ENCODE data around the gene CCT5.
"Not testable (repeated sequence)": the region's sequence is repeated elsewhere in the genome, so short reads cannot be mapped to it uniquely, and the experiment has no call there.

The CCT5 gene

DNA sequence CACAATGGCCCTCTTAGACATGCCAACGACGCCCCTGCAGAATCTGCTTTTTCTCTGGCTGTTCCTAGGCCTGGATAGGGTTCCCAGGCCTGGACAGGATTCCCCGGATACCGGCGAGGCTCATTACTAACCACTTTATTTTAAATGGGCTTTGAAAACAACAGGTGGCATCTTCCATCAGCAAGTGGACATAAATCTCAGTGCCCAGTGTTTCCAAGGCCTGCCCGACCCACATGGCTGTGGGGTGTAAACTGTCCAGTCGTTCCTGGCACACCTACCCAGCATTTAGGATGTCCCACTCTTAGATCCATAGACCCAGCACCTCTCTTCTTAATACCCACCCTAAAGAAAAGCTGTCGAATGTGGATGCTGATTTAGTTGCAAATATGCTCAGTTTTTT lies 56.7 kb downstream of the CCT5 start:
- no peak overlapping the region for H2BK120ac ChIP-seq (ENCODE audit: low read depth, low read length)
- no peaks in the 10 kb centered on the region for H3K79me1 ChIP-seq (ENCODE audit: low read length)
- H2AK5ac ChIP-seq (ENCODE audit: low read length), result no peak overlapping the region
- H3K4me3 ChIP-seq (ENCODE audit: low read length), result no peak overlapping the region
- no peak overlapping the region for H3K4ac ChIP-seq (ENCODE audit: low read depth, low read length)
- DNase-seq, result peak; percentile 12
- H2BK15ac ChIP-seq (replicated peaks; ENCODE audit: low read depth), result no peak overlapping the region
- H3K23ac ChIP-seq (ENCODE audit: low read length), result no peak overlapping the region
- H3K9ac ChIP-seq (ENCODE audit: low read length), result peak overlapping the region; percentile 92
- H3K56ac ChIP-seq (ENCODE audit: low read length), result peak overlapping the region; percentile 98
- H3K27me3 ChIP-seq (ENCODE audit: insufficient read depth, low read length, poor library complexity), result no peaks in the 10 kb centered on the region
- H4K8ac ChIP-seq (ENCODE audit: low read depth, low read length), result no peak overlapping the region
- peaks cover 2% of the 10 kb centered on the region for H3K4me1 ChIP-seq (ENCODE audit: control insufficient read depth, low read depth, low read length)
- H3K4me2 ChIP-seq (ENCODE audit: low read length), result peak overlapping the region; percentile 83
- no peak overlapping the region for H4K5ac ChIP-seq (ENCODE audit: low read length)
- no peak overlapping the region for H3K27ac ChIP-seq (ENCODE audit: low read depth, low read length)
- peak overlapping the region; percentile 43 for H3K18ac ChIP-seq (ENCODE audit: low read length)
- no peaks in the 10 kb centered on the region for H3K36me3 ChIP-seq (ENCODE audit: control insufficient read depth, insufficient read depth, low read length)
- H3K79me2 ChIP-seq (ENCODE audit: control insufficient read depth, insufficient read depth, low read length), result no peaks in the 10 kb centered on the region
- WGBS (ENCODE audit: extremely low coverage, insufficient coverage, low lambda C conversion rate), result no CpG with 5 or more reads among the region's 8 CpGs
- H2BK5ac ChIP-seq (ENCODE audit: low read length), result no peak overlapping the region

DNA sequence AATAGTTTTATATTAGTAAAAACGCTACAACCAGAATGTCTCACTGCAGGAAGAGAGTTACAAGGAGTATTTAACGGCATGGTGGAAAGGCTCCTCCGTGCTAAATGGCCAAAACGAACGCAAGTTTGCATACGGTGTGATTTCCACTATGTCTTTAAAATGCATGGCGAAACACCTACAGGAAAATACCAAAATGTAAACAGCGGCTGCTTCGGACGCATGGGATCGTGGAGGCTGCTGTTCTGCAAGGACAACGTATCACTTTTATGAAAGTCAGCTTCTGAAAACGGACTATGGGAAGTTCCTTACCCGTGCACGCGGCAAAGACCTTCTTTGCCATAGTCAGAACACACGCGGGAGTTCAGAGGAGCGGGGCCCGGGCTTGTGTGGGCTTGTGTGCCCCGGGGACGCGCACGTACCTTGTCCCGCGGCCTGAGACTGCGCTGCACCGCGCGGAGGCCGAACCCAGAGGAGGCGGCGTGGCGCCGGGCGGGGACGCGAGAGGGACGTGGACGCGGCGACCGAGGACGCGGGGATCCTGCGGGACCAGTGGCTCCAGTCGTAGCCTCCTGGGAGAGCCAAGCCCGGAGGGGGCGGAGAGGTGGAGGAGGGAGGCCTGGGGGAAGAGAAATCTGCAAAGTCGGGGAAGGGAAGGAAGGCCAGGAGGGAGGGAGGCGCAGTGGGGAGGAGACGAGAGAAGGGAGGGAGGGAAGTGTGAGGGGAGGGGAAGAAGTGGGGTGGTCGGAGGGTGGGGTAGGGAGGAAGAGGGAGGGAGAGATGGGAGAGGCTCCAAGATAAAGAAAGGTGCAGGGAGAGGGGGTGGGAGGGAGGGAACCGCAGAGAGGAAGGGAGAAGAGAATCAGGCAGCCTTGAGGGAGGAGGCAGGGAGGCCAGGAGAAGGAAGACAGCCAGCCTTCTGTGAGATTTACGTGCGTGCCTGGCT lies 57.4 kb downstream of the CCT5 start, which contains the start of gene CMBL:
CMBL (minus strand) TSS at position 697 of the 943 bp plus-strand sequence. CDS start 17,140 bp downstream, outside the sequence.
- WGBS (ENCODE audit: extremely low coverage, insufficient coverage, low lambda C conversion rate), result no CpG with 5 or more reads among the region's 56 CpGs

DNA sequence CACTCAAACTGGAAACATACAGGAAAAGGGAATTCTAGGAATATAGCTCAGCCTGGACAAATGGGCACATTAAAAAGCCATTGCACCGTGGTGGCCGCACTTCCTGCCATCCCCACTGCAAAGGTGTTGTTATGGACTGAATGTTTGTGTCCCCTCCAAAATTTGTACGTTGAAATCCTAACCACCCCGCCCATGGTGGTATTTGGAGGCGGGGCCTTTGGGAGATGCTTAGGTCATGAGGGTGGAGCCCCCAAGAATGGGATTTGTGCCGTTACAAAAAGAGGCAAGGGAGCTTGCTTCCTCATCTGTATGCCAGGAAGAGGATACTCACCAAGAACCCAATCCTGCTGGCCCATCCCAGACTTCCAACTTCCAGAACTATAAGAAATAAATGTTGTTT lies 58.8 kb downstream of the CCT5 start:
- Histone ChIP-seq H3K27me3 (ENCODE audit: insufficient read depth, low read length, poor library complexity) (no peaks in the 10 kb centered on the region), H2BK15ac (replicated peaks; ENCODE audit: low read depth) (no peak overlapping the region), H4K8ac (ENCODE audit: low read depth, low read length) (no peak overlapping the region), H3K4me2 (ENCODE audit: low read length) (no peak overlapping the region), H3K79me1 (ENCODE audit: low read length) (no peaks in the 10 kb centered on the region), H3K79me2 (ENCODE audit: control insufficient read depth, insufficient read depth, low read length) (no peaks in the 10 kb centered on the region), H3K4ac (ENCODE audit: low read depth, low read length) (no peak overlapping the region), H3K4me3 (ENCODE audit: low read length) (no peak overlapping the region), H2BK120ac (ENCODE audit: low read depth, low read length) (no peak overlapping the region), H3K23ac (ENCODE audit: low read length) (no peak overlapping the region), H3K36me3 (ENCODE audit: control insufficient read depth, insufficient read depth, low read length) (no peaks in the 10 kb centered on the region), H3K18ac (ENCODE audit: low read length) (no peak overlapping the region), H3K9ac (ENCODE audit: low read length) (no peak overlapping the region), H2BK5ac (ENCODE audit: low read length) (no peak overlapping the region), H4K5ac (ENCODE audit: low read length) (no peak overlapping the region), H2AK5ac (ENCODE audit: low read length) (no peak overlapping the region), H3K27ac (ENCODE audit: low read depth, low read length) (no peak overlapping the region), H3K56ac (ENCODE audit: low read length) (no peak overlapping the region), H3K4me1 (ENCODE audit: control insufficient read depth, low read depth, low read length) (peaks cover 2% of the 10 kb centered on the region)
- DNase-seq, result peak; percentile 11
- WGBS (ENCODE audit: extremely low coverage, insufficient coverage, low lambda C conversion rate), result no CpG with 5 or more reads among the region's 6 CpGs

More for the DNA sequence above, 57.4 kb downstream of the CCT5 start, which contains the start of gene CMBL:
- Histone ChIP-seq H3K4ac (ENCODE audit: low read depth, low read length) (no peak within 1 kb of the TSS), H3K27ac (ENCODE audit: low read depth, low read length) (no peak within 1 kb of the TSS), H4K8ac (ENCODE audit: low read depth, low read length) (no peak within 1 kb of the TSS), H3K27me3 (ENCODE audit: insufficient read depth, low read length, poor library complexity) (no peaks in the 10 kb centered on the region), H3K4me1 (ENCODE audit: control insufficient read depth, low read depth, low read length) (peaks cover 2% of the 10 kb centered on the region), H3K79me2 (ENCODE audit: control insufficient read depth, insufficient read depth, low read length) (no peaks in the 10 kb centered on the region), H2AK5ac (ENCODE audit: low read length) (no peak within 1 kb of the TSS), H3K9ac (ENCODE audit: low read length) (peak within 1 kb of the TSS; percentile 92), H2BK120ac (ENCODE audit: low read depth, low read length) (no peak within 1 kb of the TSS), H3K56ac (ENCODE audit: low read length) (peak within 1 kb of the TSS; percentile 98), H3K18ac (ENCODE audit: low read length) (peak within 1 kb of the TSS; percentile 43), H2BK5ac (ENCODE audit: low read length) (peak within 1 kb of the TSS; percentile 29), H4K5ac (ENCODE audit: low read length) (no peak within 1 kb of the TSS), H3K36me3 (ENCODE audit: control insufficient read depth, insufficient read depth, low read length) (no peaks in the 10 kb centered on the region), H3K23ac (ENCODE audit: low read length) (peak within 1 kb of the TSS; percentile 92), H3K4me2 (ENCODE audit: low read length) (peak within 1 kb of the TSS; percentile 83), H3K79me1 (ENCODE audit: low read length) (no peaks in the 10 kb centered on the region), H3K4me3 (ENCODE audit: low read length) (peak within 1 kb of the TSS; percentile 75), H2BK15ac (replicated peaks; ENCODE audit: low read depth) (no peak within 1 kb of the TSS)
- DNase-seq, result peak; percentile 86

DNA sequence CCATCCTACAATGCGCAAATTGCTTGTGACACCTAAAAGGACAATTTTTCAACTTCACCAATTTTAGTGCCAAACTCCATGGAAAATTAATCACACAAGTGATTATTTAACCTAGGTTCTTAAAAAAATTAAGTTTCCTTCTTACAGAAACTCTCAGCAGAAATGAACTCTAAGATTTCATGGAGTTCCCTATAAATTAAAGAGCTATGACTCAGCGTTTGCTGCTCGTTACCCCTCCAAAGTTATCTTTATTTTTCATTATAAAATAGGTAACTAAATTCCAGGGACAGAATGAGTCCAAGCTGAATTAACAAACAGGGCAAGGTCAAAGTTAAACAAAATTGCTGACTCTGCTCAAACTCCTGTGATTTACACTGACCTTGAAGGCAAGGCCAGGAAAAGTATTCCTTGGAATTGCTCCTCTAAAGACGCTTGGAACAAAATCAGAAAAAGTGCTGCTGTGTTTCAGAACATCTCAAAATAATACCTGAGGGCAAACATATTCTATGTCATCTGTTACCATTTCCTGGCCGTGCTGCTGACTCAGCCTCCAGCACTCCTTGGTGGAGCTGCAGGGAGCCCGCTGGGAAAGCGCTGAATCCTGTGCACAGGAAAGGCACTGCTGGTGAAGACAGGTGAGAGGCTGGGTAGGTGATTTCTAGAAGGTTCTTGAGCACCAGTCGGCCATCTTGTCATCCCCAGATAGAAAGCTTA lies 60.1 kb downstream of the CCT5 start:
- H3K79me2 ChIP-seq (ENCODE audit: control insufficient read depth, insufficient read depth, low read length), result no peaks in the 10 kb centered on the region
- no peak overlapping the region for H3K18ac ChIP-seq (ENCODE audit: low read length)
- peak; percentile 71 for DNase-seq
- H3K79me1 ChIP-seq (ENCODE audit: low read length), result no peaks in the 10 kb centered on the region
- H4K5ac ChIP-seq (ENCODE audit: low read length), result no peak overlapping the region
- no peaks in the 10 kb centered on the region for H3K27me3 ChIP-seq (ENCODE audit: insufficient read depth, low read length, poor library complexity)
- no peaks in the 10 kb centered on the region for H3K36me3 ChIP-seq (ENCODE audit: control insufficient read depth, insufficient read depth, low read length)
- peaks cover 2% of the 10 kb centered on the region for H3K4me1 ChIP-seq (ENCODE audit: control insufficient read depth, low read depth, low read length)
- no peak overlapping the region for H2BK120ac ChIP-seq (ENCODE audit: low read depth, low read length)
- no peak overlapping the region for H3K4ac ChIP-seq (ENCODE audit: low read depth, low read length)
- no peak overlapping the region for H2BK5ac ChIP-seq (ENCODE audit: low read length)
- H4K8ac ChIP-seq (ENCODE audit: low read depth, low read length), result no peak overlapping the region
- no peak overlapping the region for H2BK15ac ChIP-seq (replicated peaks; ENCODE audit: low read depth)
- H3K23ac ChIP-seq (ENCODE audit: low read length), result no peak overlapping the region
- H3K4me2 ChIP-seq (ENCODE audit: low read length), result no peak overlapping the region
- no peak overlapping the region for H2AK5ac ChIP-seq (ENCODE audit: low read length)
- H3K4me3 ChIP-seq (ENCODE audit: low read length), result no peak overlapping the region
- H3K27ac ChIP-seq (ENCODE audit: low read depth, low read length), result no peak overlapping the region
- WGBS (ENCODE audit: extremely low coverage, insufficient coverage, low lambda C conversion rate), result no CpG with 5 or more reads among the region's 8 CpGs
- no peak overlapping the region for H3K56ac ChIP-seq (ENCODE audit: low read length)
- H3K9ac ChIP-seq (ENCODE audit: low read length), result no peak overlapping the region

DNA sequence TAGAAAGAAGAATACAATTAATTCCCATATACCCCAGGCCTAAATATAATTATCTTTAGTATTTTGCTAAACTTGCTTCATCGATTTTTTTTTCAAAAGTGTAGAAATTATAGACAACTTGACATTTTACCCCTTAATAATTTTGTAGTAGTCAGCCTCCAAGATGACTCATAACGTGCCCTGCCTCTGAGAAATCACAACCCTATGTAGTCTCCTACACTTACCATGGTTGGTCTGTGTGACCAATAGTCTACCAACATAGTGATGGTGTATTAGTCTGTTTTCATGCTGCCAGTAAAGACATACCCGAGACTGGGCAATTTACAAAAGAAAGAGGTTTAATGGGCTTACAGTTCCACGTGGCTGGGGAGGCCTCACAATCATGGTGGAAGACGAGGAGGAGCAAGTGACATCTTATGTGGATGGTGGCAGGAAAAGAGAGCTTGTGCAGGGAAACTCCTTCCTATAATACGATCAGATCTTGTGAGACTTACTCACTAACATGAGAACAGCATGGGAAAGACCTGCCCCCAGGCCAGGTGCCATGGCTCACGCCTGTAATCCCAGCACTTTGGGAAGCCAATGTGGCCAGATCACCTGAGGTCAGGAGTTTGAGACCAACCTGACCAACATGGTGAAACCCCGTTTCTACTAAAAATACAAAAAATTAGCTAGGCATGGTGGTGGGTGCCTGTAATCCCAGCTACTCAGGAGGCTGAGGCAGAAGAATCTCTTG lies 60.9 kb downstream of the CCT5 start:
- not testable (repeated sequence) for H3K36me3 ChIP-seq (ENCODE audit: control insufficient read depth, insufficient read depth, low read length); H2BK120ac ChIP-seq (ENCODE audit: low read depth, low read length); H3K9ac ChIP-seq (ENCODE audit: low read length); H2BK5ac ChIP-seq (ENCODE audit: low read length); H3K27me3 ChIP-seq (ENCODE audit: insufficient read depth, low read length, poor library complexity); H3K4me1 ChIP-seq (ENCODE audit: control insufficient read depth, low read depth, low read length); H4K8ac ChIP-seq (ENCODE audit: low read depth, low read length); H3K4me3 ChIP-seq (ENCODE audit: low read length); H2AK5ac ChIP-seq (ENCODE audit: low read length); H4K5ac ChIP-seq (ENCODE audit: low read length); H3K18ac ChIP-seq (ENCODE audit: low read length); H3K23ac ChIP-seq (ENCODE audit: low read length); H3K79me2 ChIP-seq (ENCODE audit: control insufficient read depth, insufficient read depth, low read length); H3K27ac ChIP-seq (ENCODE audit: low read depth, low read length); H2BK15ac ChIP-seq (replicated peaks; ENCODE audit: low read depth); H3K4me2 ChIP-seq (ENCODE audit: low read length); H3K4ac ChIP-seq (ENCODE audit: low read depth, low read length); H3K56ac ChIP-seq (ENCODE audit: low read length); DNase-seq; H3K79me1 ChIP-seq (ENCODE audit: low read length)
- no CpG with 5 or more reads among the region's 8 CpGs for WGBS (ENCODE audit: extremely low coverage, insufficient coverage, low lambda C conversion rate)

Data from mesendoderm (in vitro differentiated cells).